Stimulated activated CD4-positive, alpha-beta T cell treated with anti-CD3 and anti-CD28 coated beads, Interleukin-12 subunit alpha, Interleukin-12 subunit beta, amount 100 ng/mL, for 24 hours (primary cell): ENCODE data around the gene SNAPIN.

Experiments used
- DNase-seq, 2 experiments: peaks; one replicate each; pipeline ENCODE4 v3.0.0-alpha.2; 2020; ENCODE audit warnings: low read depth in 2 of 2

The SNAPIN gene

GRCh38 chr1:153678519-153679336, 20.2 kb downstream of the SNAPIN start, which contains the start of gene NPR1:
NPR1 (plus strand) TSS chr1:153678688; CDS start chr1:153679109, 421 bp downstream.
- DNase-seq, result no peak

- DNase-seq, result no peak
Measured at GRCh38 chr1:153679337-153680119, 21.0 kb downstream of the SNAPIN start.

- no peak for DNase-seq
Measured at GRCh38 chr1:153680120-153680403, 21.6 kb downstream of the SNAPIN start.

- no peak for DNase-seq
Measured at GRCh38 chr1:153682730-153683129, 24.2 kb downstream of the SNAPIN start.

- DNase-seq, result no peak
Measured at GRCh38 chr1:153683854-153684253, 25.4 kb downstream of the SNAPIN start.

- DNase-seq, result no peak
Measured at GRCh38 chr1:153684892-153685291, 26.4 kb downstream of the SNAPIN start.

- DNase-seq, result no peak
Measured at GRCh38 chr1:153685544-153686340, 27.2 kb downstream of the SNAPIN start.

GRCh38 chr1:153687346-153688125, 29.0 kb downstream of the SNAPIN start:
- DNase-seq, result no peak

GRCh38 chr1:153688276-153688675, 29.8 kb downstream of the SNAPIN start:
- no peak for DNase-seq

- DNase-seq, result no peak
Measured at GRCh38 chr1:153688736-153689328, 30.3 kb downstream of the SNAPIN start.

- no peak for DNase-seq
Measured at GRCh38 chr1:153693466-153693865, 35.0 kb downstream of the SNAPIN start.

- no peak for DNase-seq
Measured at GRCh38 chr1:153696741-153697140, 38.2 kb downstream of the SNAPIN start.

- no peak for DNase-seq
Measured at GRCh38 chr1:153697191-153698019, 38.9 kb downstream of the SNAPIN start.

- no peak for DNase-seq
Measured at GRCh38 chr1:153698020-153698922, 39.8 kb downstream of the SNAPIN start.

GRCh38 chr1:153698923-153699714, 40.6 kb downstream of the SNAPIN start:
- no peak for DNase-seq

- DNase-seq, result no peak
Measured at GRCh38 chr1:153699768-153700167, 41.3 kb downstream of the SNAPIN start.

- DNase-seq, result no peak
Measured at GRCh38 chr1:153705484-153705883, 47.0 kb downstream of the SNAPIN start.

- no peak for DNase-seq
Measured at GRCh38 chr1:153711026-153711425, 52.5 kb downstream of the SNAPIN start.
